ENCODE measurements around the gene HK1. TPM values are rescaled to one million over a fixed set of nuclear protein-coding genes. Genes with fewer than 3 reads are reported as not detected.

HK1 gene
- total and polyA plus RNA-seq, 2 donors (not counting 1 experiment from before 2014, with no cell fraction given), result 60.6 to 172 TPM

GRCh38 chr10:69391158-69391557 lies 112.9 kb downstream of the HK1 start:
- no peak for TF ChIP-seq CTCF (conservative IDR thresholded peaks at IDR 0.05 in 1 of 2, IDR thresholded peaks at IDR 0.05 in 1 of 2; ENCODE audit: low read depth in 1 of 2, low read length in 2 of 2)
- no peak for TF ChIP-seq EZH2 (IDR thresholded peaks at IDR 0.05; ENCODE audit: low read length, missing control alignments)
- no peak for DNase-seq (ENCODE audit: low read depth in 2 of 2)
- no peaks in the 10 kb centered on the region for H3K79me2 ChIP-seq (ENCODE audit: control insufficient read depth, insufficient read depth, low read length)
- H3K9me3 ChIP-seq (ENCODE audit: control insufficient read depth, insufficient read depth, low read depth, low read length), result no peaks in the 10 kb centered on the region
- no peak overlapping the region for H3K4me2 ChIP-seq (ENCODE audit: extremely low read depth, insufficient read depth, low read length)
- H3K4me3 ChIP-seq (replicated peaks in 1 of 4; ENCODE audit: control extremely low read depth in 1 of 4, insufficient read depth in 1 of 4, low read depth in 3 of 4, low read length in 4 of 4), result no peak overlapping the region
- H3K27me3 ChIP-seq (ENCODE audit: control insufficient read depth, insufficient read depth, low read length), result no peaks in the 10 kb centered on the region
- H3K4me1 ChIP-seq (ENCODE audit: control insufficient read depth, extremely low read depth, insufficient read depth, low read length), result peaks cover 2% of the 10 kb centered on the region
- no peak overlapping the region for H3K27ac ChIP-seq (ENCODE audit: insufficient read depth, low read length)
- no peak overlapping the region for H2AFZ ChIP-seq (ENCODE audit: low read length)
- H3K9ac ChIP-seq (ENCODE audit: insufficient read depth, low read length), result no peak overlapping the region
- peaks cover 9% of the 10 kb centered on the region for H3K36me3 ChIP-seq (ENCODE audit: control insufficient read depth, insufficient read depth, low read length)
- H4K20me1 ChIP-seq (ENCODE audit: control insufficient read depth, extremely low read depth, insufficient read depth, low read length), result no peaks in the 10 kb centered on the region

- no peak overlapping the region for H2AFZ ChIP-seq (ENCODE audit: low read length)
- H3K79me2 ChIP-seq (ENCODE audit: control insufficient read depth, insufficient read depth, low read length), result no peaks in the 10 kb centered on the region
- H3K27me3 ChIP-seq (ENCODE audit: control insufficient read depth, insufficient read depth, low read length), result no peaks in the 10 kb centered on the region
- peaks cover 2% of the 10 kb centered on the region for H3K4me1 ChIP-seq (ENCODE audit: control insufficient read depth, extremely low read depth, insufficient read depth, low read length)
- no peaks in the 10 kb centered on the region for H3K9me3 ChIP-seq (ENCODE audit: control insufficient read depth, insufficient read depth, low read depth, low read length)
- peaks cover 9% of the 10 kb centered on the region for H3K36me3 ChIP-seq (ENCODE audit: control insufficient read depth, insufficient read depth, low read length)
- peak; percentile 59 to 82 for DNase-seq (ENCODE audit: low read depth in 2 of 2)
- TF ChIP-seq EZH2 (IDR thresholded peaks at IDR 0.05; ENCODE audit: low read length, missing control alignments) (no peak), CTCF (conservative IDR thresholded peaks at IDR 0.05 in 1 of 2, IDR thresholded peaks at IDR 0.05 in 1 of 2; ENCODE audit: low read depth in 1 of 2, low read length in 2 of 2) (peak; percentile 93 to 99)
- H3K4me2 ChIP-seq (ENCODE audit: extremely low read depth, insufficient read depth, low read length), result no peak overlapping the region
- no peak overlapping the region for H3K27ac ChIP-seq (ENCODE audit: insufficient read depth, low read length)
- no peaks in the 10 kb centered on the region for H4K20me1 ChIP-seq (ENCODE audit: control insufficient read depth, extremely low read depth, insufficient read depth, low read length)
- no peak overlapping the region for H3K9ac ChIP-seq (ENCODE audit: insufficient read depth, low read length)
- no peak overlapping the region for H3K4me3 ChIP-seq (replicated peaks in 1 of 4; ENCODE audit: control extremely low read depth in 1 of 4, insufficient read depth in 1 of 4, low read depth in 3 of 4, low read length in 4 of 4)
These were observed 114.2 kb downstream of the HK1 start for GRCh38 chr10:69392481-69393000.

GRCh38 chr10:69394020-69394419 lies 115.7 kb downstream of the HK1 start:
- H2AFZ ChIP-seq (ENCODE audit: low read length), result no peak overlapping the region
- H4K20me1 ChIP-seq (ENCODE audit: control insufficient read depth, extremely low read depth, insufficient read depth, low read length), result no peaks in the 10 kb centered on the region
- H3K4me2 ChIP-seq (ENCODE audit: extremely low read depth, insufficient read depth, low read length), result no peak overlapping the region
- H3K9me3 ChIP-seq (ENCODE audit: control insufficient read depth, insufficient read depth, low read depth, low read length), result no peaks in the 10 kb centered on the region
- peaks cover 2% of the 10 kb centered on the region for H3K4me1 ChIP-seq (ENCODE audit: control insufficient read depth, extremely low read depth, insufficient read depth, low read length)
- TF ChIP-seq EZH2 (IDR thresholded peaks at IDR 0.05; ENCODE audit: low read length, missing control alignments), result no peak
- TF ChIP-seq CTCF (conservative IDR thresholded peaks at IDR 0.05 in 1 of 2, IDR thresholded peaks at IDR 0.05 in 1 of 2; ENCODE audit: low read depth in 1 of 2, low read length in 2 of 2), result no peak
- no peaks in the 10 kb centered on the region for H3K79me2 ChIP-seq (ENCODE audit: control insufficient read depth, insufficient read depth, low read length)
- H3K9ac ChIP-seq (ENCODE audit: insufficient read depth, low read length), result no peak overlapping the region
- no peak for DNase-seq (ENCODE audit: low read depth in 2 of 2)
- H3K36me3 ChIP-seq (ENCODE audit: control insufficient read depth, insufficient read depth, low read length), result peaks cover 13% of the 10 kb centered on the region
- no peak overlapping the region for H3K27ac ChIP-seq (ENCODE audit: insufficient read depth, low read length)
- no peak overlapping the region for H3K4me3 ChIP-seq (replicated peaks in 1 of 4; ENCODE audit: control extremely low read depth in 1 of 4, insufficient read depth in 1 of 4, low read depth in 3 of 4, low read length in 4 of 4)
- no peaks in the 10 kb centered on the region for H3K27me3 ChIP-seq (ENCODE audit: control insufficient read depth, insufficient read depth, low read length)
